Measurements from ENCODE around the gene KPTN. TPM values are rescaled to one million over a fixed set of nuclear protein-coding genes. Genes with fewer than 3 reads are reported as not detected.

The KPTN gene
- total and polyA plus RNA-seq, 2 donors (not counting 1 experiment from before 2014, with no cell fraction given): 5.3 to 6.9 TPM

DNA sequence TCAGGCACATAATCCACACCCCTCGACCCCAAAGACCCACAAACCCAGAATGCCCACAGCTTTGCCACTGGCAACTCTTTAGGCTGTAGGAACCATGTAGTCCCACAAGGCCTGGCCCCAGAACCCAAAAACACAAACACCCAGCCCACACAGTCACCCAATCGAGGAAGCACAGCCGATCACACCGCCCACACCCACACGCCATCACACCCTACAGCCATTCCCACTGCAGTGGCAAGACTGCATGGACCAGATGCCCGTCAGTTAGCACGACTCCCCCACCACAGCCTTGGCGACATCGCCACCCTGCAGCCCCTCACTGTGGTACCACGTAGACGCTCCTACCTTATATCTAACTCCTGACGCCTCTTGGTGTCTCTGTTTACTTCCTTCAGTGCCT is 40.7 kb downstream of the KPTN start:
- Histone ChIP-seq H3K4me3 (replicated peaks in 1 of 4; ENCODE audit: control extremely low read depth in 1 of 4, insufficient read depth in 1 of 4, low read depth in 3 of 4, low read length in 4 of 4) (no peak overlapping the region), H3K4me1 (ENCODE audit: control insufficient read depth, extremely low read depth, insufficient read depth, low read length) (no peaks in the 10 kb centered on the region), H3K27ac (ENCODE audit: insufficient read depth, low read length) (no peak overlapping the region), H3K9ac (ENCODE audit: insufficient read depth, low read length) (no peak overlapping the region), H3K79me2 (ENCODE audit: control insufficient read depth, insufficient read depth, low read length) (no peaks in the 10 kb centered on the region), H3K4me2 (ENCODE audit: extremely low read depth, insufficient read depth, low read length) (no peak overlapping the region), H2AFZ (ENCODE audit: low read length) (no peak overlapping the region), H3K36me3 (ENCODE audit: control insufficient read depth, insufficient read depth, low read length) (no peaks in the 10 kb centered on the region), H3K9me3 (ENCODE audit: control insufficient read depth, insufficient read depth, low read depth, low read length) (no peaks in the 10 kb centered on the region), H4K20me1 (ENCODE audit: control insufficient read depth, extremely low read depth, insufficient read depth, low read length) (no peaks in the 10 kb centered on the region), H3K27me3 (ENCODE audit: control insufficient read depth, insufficient read depth, low read length) (peaks cover 53% of the 10 kb centered on the region)
- no peak for DNase-seq (ENCODE audit: low read depth in 2 of 2)
- no peak for TF ChIP-seq EZH2 (IDR thresholded peaks at IDR 0.05; ENCODE audit: low read length, missing control alignments)

DNA sequence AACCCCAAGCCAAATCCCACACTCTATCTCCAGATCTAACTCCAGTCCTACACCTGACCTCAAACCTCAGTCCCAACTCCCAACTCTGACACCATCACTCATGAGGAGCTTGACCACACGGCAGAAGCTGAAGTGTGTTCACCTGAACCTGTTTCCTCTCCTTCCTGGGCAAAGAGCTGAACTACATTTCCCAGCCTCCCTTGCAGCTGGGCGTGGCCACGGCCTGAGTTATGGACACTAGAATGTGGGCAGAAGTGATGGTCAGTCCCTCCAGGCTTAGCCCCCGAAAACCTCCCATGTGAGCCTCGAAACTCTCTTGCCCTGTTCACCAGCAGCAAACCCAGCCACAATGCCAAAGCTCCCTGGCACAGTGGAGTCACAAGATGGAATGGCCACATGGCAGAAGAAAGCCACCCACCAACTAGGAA is 45.2 kb downstream of the KPTN start:
- Histone ChIP-seq H3K9ac (ENCODE audit: insufficient read depth, low read length) (no peak overlapping the region), H3K4me2 (ENCODE audit: extremely low read depth, insufficient read depth, low read length) (no peak overlapping the region), H2AFZ (ENCODE audit: low read length) (no peak overlapping the region), H3K9me3 (ENCODE audit: control insufficient read depth, insufficient read depth, low read depth, low read length) (no peaks in the 10 kb centered on the region), H4K20me1 (ENCODE audit: control insufficient read depth, extremely low read depth, insufficient read depth, low read length) (no peaks in the 10 kb centered on the region), H3K79me2 (ENCODE audit: control insufficient read depth, insufficient read depth, low read length) (no peaks in the 10 kb centered on the region), H3K27ac (ENCODE audit: insufficient read depth, low read length) (no peak overlapping the region), H3K4me3 (replicated peaks in 1 of 4; ENCODE audit: control extremely low read depth in 1 of 4, insufficient read depth in 1 of 4, low read depth in 3 of 4, low read length in 4 of 4) (no peak overlapping the region), H3K27me3 (ENCODE audit: control insufficient read depth, insufficient read depth, low read length) (peaks cover 19% of the 10 kb centered on the region), H3K36me3 (ENCODE audit: control insufficient read depth, insufficient read depth, low read length) (no peaks in the 10 kb centered on the region), H3K4me1 (ENCODE audit: control insufficient read depth, extremely low read depth, insufficient read depth, low read length) (no peaks in the 10 kb centered on the region)
- no peak for DNase-seq (ENCODE audit: low read depth in 2 of 2)
- no peak for TF ChIP-seq EZH2 (IDR thresholded peaks at IDR 0.05; ENCODE audit: low read length, missing control alignments)
- TF ChIP-seq, protein P1, sequence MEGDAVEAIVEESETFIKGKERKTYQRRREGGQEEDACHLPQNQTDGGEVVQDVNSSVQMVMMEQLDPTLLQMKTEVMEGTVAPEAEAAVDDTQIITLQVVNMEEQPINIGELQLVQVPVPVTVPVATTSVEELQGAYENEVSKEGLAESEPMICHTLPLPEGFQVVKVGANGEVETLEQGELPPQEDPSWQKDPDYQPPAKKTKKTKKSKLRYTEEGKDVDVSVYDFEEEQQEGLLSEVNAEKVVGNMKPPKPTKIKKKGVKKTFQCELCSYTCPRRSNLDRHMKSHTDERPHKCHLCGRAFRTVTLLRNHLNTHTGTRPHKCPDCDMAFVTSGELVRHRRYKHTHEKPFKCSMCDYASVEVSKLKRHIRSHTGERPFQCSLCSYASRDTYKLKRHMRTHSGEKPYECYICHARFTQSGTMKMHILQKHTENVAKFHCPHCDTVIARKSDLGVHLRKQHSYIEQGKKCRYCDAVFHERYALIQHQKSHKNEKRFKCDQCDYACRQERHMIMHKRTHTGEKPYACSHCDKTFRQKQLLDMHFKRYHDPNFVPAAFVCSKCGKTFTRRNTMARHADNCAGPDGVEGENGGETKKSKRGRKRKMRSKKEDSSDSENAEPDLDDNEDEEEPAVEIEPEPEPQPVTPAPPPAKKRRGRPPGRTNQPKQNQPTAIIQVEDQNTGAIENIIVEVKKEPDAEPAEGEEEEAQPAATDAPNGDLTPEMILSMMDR (conservative IDR thresholded peaks at IDR 0.05 in 1 of 2, IDR thresholded peaks at IDR 0.05 in 1 of 2; ENCODE audit: low read depth in 1 of 2, low read length in 2 of 2): no peak

DNA sequence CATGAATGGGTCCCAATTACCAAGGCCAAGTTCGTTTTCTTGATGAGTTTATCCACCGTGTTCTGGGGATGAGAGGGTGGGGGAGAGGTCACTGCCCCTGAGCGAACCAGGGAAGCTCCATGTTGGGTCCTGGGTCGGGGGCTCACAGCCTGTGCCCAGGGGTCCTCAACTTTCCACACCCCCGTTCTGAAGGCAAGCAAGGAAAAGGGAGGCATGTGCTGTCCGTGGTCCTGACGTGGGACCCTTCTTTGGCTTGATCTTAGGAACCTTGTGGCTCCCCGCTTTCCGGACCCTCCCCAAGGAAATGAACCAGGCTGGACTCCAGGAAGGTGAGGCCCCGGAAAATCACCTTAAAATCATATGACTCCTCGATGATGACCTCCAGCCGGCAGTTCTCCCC is 46.5 kb downstream of the KPTN start:
- no peaks in the 10 kb centered on the region for H3K4me1 ChIP-seq (ENCODE audit: control insufficient read depth, extremely low read depth, insufficient read depth, low read length)
- H3K4me2 ChIP-seq (ENCODE audit: extremely low read depth, insufficient read depth, low read length): no peak overlapping the region
- H3K27ac ChIP-seq (ENCODE audit: insufficient read depth, low read length): no peak overlapping the region
- H3K4me3 ChIP-seq (replicated peaks in 1 of 4; ENCODE audit: control extremely low read depth in 1 of 4, insufficient read depth in 1 of 4, low read depth in 3 of 4, low read length in 4 of 4): no peak overlapping the region
- no peaks in the 10 kb centered on the region for H4K20me1 ChIP-seq (ENCODE audit: control insufficient read depth, extremely low read depth, insufficient read depth, low read length)
- no peaks in the 10 kb centered on the region for H3K9me3 ChIP-seq (ENCODE audit: control insufficient read depth, insufficient read depth, low read depth, low read length)
- DNase-seq (ENCODE audit: low read depth in 2 of 2): no peak
- H3K9ac ChIP-seq (ENCODE audit: insufficient read depth, low read length): no peak overlapping the region
- no peaks in the 10 kb centered on the region for H3K36me3 ChIP-seq (ENCODE audit: control insufficient read depth, insufficient read depth, low read length)
- H2AFZ ChIP-seq (ENCODE audit: low read length): no peak overlapping the region
- TF ChIP-seq EZH2 (IDR thresholded peaks at IDR 0.05; ENCODE audit: low read length, missing control alignments): no peak
- TF ChIP-seq, protein P1 (conservative IDR thresholded peaks at IDR 0.05 in 1 of 2, IDR thresholded peaks at IDR 0.05 in 1 of 2; ENCODE audit: low read depth in 1 of 2, low read length in 2 of 2): no peak
- peaks cover 6% of the 10 kb centered on the region for H3K27me3 ChIP-seq (ENCODE audit: control insufficient read depth, insufficient read depth, low read length)
- H3K79me2 ChIP-seq (ENCODE audit: control insufficient read depth, insufficient read depth, low read length): no peaks in the 10 kb centered on the region

Measured in fibroblast of lung (primary cell).